MM.1S (cell line): ENCODE measurements around the gene SGMS1.

ENCODE experiments used
- CTCF ChIP-seq: fragments of 300-600 bp; sonication (generic); IDR thresholded peaks from 2 replicates; pipeline ENCODE4 v1.5.1; 2016; ENCODE audit warnings: antibody characterized with exemption, low read length, mixed read lengths
- EZH2 ChIP-seq: fragments of 300-600 bp; sonication (generic); optimal IDR thresholded peaks from 2 replicates; pipeline ENCODE3; 2017; ENCODE audit warnings: low read depth, mild to moderate bottlenecking, antibody characterized with exemption, low read length, mixed read lengths
- EZH2phosphoT487 ChIP-seq: fragments of 300-600 bp; sonication (generic); IDR thresholded peaks from 2 replicates; pipeline ENCODE4 v1.6.1; 2018; ENCODE audit warnings: antibody characterized with exemption, low read length

- TF ChIP-seq CTCF (no peak), EZH2 (no peak), EZH2phosphoT487 (no peak)
These were observed 207.5 kb downstream of the SGMS1 start for GRCh38 chr10:50416181-50416824.
